Glomerular endothelial cell (primary cell): Measurements from ENCODE around the gene SNCAIP. TPM values are rescaled to one million over a fixed set of nuclear protein-coding genes. Genes with fewer than 3 reads are reported as not detected.
"Not testable (repeated sequence)": the region's sequence is repeated elsewhere in the genome, so short reads cannot be mapped to it uniquely, and the experiment has no call there.

Experiments
- DNase-seq: peaks from one replicate; pipeline ENCODE4 v3.0.0-alpha.2; 2011; ENCODE audit warnings: low read depth, low spot score; ENCODE audit errors: extremely low read depth
- total RNA-seq: library from RNA; depleted of rRNA; stranded (reverse); fragments of >200 nt; gene quantifications from 2 replicates; pipeline ENCODE4 v1.2.3, GENCODE V29; 2015

SNCAIP gene
- total RNA-seq, 1 donor from 2014 or later = 44.8 TPM

GRCh38 chr5:122457178-122457826, 145.3 kb downstream of the SNCAIP start:
- DNase-seq = no peak

DNA sequence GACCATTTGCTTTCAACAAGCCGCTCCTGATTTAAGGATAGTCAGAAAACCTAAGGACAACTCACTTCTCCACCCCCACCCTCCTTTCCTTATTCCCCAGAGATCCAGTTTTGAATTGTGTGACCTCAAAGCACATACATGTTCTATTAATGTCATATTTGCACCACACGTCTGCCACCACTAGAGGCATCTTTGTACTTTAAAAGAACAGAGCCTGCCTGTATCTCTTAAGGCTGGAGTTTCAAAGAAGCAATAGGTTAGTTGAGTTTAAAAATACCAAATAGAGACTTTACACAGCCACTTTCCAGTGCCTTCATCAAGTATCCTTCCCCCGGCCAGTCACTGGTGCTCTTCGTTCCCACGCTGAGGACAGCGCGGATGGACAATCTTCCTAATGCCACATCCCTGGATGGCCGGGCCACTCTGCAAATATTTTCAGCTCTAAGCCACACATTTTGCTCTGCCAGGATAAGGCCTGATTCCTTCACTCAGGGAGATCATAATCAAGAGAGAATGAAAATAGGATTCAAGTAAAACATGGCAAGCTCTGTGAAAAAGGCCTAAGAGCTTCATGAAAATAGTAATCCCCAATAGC, 146.3 kb downstream of the SNCAIP start:
- no peak for DNase-seq

GRCh38 chr5:122462486-122462885, 150.4 kb downstream of the SNCAIP start:
- DNase-seq = no peak

DNA sequence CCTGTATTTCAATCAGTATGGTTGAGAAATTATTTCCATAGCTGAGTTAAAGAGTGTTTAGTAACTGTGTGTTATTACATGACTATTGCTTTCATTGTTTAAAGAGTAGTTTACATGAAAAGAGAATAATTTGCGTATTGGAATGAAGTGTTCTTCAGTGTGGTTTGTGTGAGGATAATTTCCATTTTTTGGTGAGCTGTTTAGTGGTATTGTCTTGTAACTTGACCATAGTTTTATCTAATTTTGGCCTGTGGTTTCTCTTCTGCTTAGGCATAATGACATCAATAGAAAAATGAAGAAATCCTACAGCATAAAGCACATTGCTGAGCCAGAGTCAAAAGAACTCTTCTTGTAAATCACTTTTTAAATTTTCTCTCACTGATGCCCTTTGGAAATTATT, 151.2 kb downstream of the SNCAIP start:
- DNase-seq = no peak

- no peak for DNase-seq
Measured at GRCh38 chr5:122464191-122464590, 152.2 kb downstream of the SNCAIP start.

DNA sequence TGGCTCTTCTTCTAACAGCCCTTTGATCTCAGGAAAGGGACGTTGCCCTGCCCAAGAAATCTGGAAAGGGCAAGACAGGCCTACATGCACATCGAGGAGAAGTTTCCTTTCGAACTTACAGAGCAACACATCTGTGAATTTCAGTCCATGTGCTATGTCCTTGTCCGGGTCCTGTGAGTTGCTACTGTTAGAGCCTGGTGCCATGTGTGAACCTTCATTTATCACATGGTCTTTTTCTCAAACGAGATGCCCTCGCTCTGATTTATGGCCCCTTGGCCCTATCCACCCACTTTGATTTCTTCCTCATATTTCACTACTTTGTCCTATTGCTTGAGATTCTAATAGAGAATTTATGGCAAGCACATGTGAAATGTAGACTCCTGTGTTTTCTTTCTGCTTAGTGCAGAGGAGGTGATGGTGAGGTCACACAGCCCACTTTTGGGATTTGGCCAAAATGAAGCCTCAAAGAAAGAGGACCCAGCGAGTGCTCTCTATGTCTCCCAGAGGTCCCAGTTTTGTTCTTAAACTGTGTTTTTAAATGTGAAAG, 153.1 kb downstream of the SNCAIP start:
- DNase-seq = no peak

DNA sequence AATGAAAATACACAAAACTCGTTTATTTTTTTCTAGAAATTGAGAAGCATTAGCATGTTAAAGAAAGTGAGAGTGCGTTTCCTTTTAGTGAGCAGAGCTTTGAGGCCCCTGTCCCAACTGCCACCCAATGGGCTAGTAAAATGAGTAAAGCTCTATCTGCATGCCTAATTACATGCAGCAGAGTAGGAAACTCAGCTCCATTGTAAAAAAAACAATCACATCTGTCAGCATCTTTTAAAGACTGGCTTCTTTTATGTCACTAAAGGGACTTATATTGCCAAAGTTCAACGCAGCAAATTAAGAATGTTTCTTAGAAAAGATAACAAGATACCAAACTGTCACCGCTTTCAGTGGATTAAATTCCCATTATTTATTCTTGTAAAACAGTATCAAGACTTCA, 154.0 kb downstream of the SNCAIP start:
- no peak for DNase-seq

- no peak for DNase-seq
Measured at GRCh38 chr5:122468351-122469116, 156.5 kb downstream of the SNCAIP start.

DNA sequence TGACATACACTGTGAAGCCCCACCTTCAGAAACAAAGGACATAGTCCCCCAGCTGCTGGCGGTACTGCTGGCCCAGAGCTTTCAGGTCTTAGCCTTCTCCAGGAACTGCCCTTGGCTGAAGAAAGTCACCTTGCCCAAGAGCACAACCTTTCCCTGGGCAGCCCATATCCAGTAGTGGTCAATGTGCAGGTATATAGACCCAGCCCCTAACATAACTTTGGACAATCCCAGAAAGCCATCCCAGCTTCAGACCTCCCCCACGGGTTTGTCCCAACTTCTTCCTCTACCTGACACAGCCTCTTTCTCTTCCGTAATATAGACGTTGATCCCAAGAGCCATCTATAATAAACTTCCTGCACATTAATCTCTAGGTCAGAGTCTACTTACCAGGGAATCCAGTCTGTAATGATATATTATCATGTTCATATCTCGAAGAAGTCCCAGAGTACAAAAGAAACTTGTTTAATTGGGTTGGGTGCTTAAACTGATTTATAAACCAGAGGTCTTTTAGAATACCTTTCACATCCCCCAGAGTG, 157.4 kb downstream of the SNCAIP start:
- DNase-seq = no peak

DNA sequence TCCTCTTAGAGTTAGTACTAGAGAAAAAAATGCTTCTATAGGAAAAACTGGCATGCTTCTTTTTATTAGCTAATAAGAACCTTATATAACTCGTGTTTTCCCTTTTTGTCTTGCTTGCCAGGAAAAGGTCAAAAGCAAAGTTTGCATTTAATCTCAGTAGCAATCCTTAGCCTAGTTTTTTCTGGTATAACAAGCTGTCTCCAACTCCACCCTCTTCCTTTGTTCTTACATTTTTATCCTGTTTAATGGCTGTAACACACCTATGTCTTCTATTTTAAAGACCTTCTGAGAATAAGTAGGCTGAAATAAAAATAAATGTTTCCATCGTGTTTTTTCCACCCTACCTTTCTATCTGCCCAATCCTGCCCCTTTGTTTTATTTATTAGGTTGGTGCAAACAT, 158.3 kb downstream of the SNCAIP start:
- DNase-seq = no peak

- DNase-seq = no peak
Measured at GRCh38 chr5:122471031-122471751, 159.2 kb downstream of the SNCAIP start.

GRCh38 chr5:122471752-122472061, 159.7 kb downstream of the SNCAIP start:
- DNase-seq = no peak

DNA sequence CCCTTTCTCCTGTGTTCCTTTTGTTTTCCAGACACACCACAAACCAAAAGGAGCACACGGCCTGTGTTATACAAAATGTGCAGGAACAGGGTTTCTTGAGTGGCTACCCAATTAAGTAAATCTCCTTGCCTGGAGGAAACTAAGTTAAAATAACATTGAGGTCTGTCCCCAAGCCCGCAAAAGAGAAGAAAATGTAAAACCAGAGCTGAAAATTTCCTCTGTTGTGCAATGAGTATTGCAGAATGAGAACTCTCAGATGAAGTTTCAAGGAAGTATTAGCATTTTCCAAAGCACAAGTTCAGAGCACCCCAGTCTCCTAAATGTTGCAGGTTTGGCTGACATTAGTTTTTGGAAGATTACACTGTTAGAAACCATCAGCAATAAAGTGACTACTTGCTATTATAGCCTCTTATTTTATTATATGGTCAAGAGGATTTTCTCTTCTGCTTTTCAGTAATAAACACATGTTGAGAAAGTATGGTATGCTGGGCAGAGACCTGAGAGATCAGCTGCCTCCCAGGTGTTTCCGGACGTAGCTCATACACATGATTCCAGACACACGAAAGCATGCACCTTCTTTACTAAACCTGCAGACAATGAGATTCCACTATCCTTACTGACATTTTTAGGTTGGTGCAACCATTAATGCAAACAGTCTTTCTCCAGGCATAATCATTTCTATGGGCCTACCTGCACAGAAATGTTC, 161.3 kb downstream of the SNCAIP start:
- DNase-seq = no peak

- no peak for DNase-seq
Measured at GRCh38 chr5:122473941-122474340, 161.9 kb downstream of the SNCAIP start.

- DNase-seq = no peak
Measured at GRCh38 chr5:122478741-122479442, 166.9 kb downstream of the SNCAIP start.

DNA sequence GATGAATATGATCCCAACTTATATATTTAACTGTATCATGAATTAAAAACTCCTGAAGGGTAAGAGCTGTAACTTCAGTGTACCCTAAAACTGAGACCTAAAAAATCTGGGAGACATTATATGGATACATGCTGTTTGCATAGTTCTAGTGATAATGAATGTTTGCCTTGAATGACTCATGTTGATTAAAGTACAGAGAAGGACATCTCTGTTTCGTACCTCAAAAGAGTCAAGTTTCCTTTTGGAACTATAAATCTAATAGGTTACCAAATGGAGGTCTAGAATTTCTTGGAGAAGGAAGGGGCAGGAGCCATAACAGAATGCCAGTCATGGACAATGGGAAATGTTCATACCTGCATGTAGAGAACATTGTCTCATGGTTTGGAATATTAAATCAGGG, 168.1 kb downstream of the SNCAIP start:
- DNase-seq = no peak

DNA sequence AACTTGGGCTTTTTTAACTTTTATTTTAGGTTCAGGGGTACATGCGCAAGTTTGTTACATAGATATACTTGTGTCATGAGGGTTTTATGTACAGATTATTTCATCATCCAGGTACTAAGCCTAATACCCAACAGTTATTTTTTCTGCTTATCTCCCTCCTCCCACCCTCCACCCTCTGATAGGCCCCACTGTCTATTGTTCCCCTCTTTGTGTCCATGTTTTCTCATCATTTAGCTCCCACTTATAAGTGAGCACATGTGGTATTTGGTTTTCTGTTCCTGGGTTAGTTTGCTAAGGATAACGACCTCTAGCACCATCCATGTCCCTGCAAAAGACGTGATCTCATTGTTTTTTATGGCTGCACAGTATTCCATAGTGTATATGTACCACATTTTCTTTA, 172.1 kb downstream of the SNCAIP start:
- no peak for DNase-seq

DNA sequence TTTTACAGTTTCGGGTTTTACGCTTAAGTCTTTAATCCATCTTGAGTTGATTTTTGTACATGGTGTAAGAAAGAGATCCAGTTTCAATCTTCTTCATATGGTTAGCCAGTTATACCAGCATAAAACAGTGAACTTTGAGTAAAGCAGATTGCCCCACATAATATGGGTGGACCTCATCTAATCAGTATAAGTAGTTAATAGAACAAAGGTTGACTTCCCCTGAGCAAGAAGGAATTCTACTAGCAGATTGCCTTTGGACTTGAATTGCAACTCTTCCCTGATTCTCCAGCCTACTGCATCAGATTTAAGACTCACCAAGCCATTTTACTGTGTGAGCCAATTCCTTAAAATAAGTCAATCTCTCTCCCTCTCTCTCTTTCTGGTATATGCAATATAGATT, 173.2 kb downstream of the SNCAIP start:
- DNase-seq = no peak

- not testable (repeated sequence) for DNase-seq
Measured at GRCh38 chr5:122486616-122487015, 174.6 kb downstream of the SNCAIP start.

DNA sequence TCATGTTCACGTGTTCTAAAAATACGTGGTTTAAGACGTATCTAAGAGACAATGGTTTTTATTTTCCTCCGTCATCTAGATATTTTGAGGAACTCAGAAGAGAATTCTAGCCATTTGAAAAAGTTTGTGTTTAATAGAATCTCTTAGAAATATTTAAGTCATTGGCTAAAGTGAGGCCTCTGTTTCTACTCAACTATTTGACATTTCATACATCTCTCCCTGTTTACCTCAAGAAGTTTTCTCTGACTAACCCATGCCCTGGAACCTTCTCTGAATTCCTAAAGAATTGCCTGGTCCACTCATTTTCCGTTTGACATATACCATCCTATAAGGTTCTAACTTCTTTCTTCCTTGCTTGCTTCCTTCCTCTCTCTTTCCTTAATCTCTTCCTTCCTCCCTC, 178.7 kb downstream of the SNCAIP start:
- no peak for DNase-seq
